ENCODE data around the gene OPCML.

The OPCML gene

DNA sequence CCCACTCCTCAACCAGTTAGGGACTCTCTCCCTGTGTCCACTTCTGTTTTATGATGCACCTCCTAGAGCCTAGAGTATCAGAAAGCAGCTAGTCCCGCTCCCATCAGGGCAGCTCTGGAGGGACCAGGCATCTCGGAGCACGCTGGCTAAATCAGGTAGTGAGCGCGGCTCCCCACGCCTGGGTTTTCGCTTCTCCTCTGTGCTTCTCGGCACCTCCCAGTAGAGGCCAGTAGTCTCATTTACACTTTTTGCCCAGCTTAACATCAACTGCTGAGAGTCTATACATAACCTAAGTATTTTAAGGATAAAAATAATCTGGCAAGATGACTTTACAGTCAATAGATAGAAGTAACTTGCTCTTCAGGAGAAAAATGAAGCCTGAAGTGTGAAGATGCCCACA, 473.8 kb downstream of the OPCML start:
- TF ChIP-seq, protein P1, sequence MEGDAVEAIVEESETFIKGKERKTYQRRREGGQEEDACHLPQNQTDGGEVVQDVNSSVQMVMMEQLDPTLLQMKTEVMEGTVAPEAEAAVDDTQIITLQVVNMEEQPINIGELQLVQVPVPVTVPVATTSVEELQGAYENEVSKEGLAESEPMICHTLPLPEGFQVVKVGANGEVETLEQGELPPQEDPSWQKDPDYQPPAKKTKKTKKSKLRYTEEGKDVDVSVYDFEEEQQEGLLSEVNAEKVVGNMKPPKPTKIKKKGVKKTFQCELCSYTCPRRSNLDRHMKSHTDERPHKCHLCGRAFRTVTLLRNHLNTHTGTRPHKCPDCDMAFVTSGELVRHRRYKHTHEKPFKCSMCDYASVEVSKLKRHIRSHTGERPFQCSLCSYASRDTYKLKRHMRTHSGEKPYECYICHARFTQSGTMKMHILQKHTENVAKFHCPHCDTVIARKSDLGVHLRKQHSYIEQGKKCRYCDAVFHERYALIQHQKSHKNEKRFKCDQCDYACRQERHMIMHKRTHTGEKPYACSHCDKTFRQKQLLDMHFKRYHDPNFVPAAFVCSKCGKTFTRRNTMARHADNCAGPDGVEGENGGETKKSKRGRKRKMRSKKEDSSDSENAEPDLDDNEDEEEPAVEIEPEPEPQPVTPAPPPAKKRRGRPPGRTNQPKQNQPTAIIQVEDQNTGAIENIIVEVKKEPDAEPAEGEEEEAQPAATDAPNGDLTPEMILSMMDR (IDR thresholded peaks at IDR 0.05; ENCODE audit: borderline replicate concordance, insufficient read depth, low read depth, low read length) = no peak
- H3K4me3 ChIP-seq (ENCODE audit: low read depth, low read length) = no peak overlapping the region

DNA sequence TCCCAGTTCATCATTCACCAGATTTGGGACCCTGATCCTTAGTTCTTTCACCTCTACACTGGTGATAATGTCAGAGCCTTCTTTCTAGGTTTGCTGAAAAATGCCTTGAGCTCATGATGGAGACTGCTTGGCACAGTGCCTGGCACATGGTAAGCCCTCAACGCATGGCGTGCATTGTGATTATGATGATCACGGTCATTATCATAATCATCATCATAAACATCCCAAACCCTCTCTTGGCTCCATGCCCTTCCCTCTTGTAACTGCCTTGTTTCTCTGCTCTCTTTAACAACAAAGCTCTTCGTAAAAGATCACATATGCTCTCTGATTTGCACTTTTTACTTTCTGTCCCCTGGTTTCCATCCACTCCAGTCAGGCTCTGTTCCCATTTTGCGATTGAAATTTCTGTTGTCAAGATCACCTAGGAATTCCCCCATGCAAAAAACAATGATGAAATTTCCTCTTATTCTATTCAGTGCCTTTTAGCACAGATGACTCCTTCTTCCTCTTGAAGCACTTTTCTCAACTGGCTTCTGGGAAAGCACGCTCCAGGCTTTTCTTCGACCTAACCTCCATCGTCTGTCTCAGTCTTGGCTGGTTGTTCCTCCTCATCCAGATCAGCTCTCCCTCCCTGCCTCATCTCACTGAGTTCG, 479.1 kb downstream of the OPCML start:
- TF ChIP-seq, protein P1 (IDR thresholded peaks at IDR 0.05; ENCODE audit: borderline replicate concordance, insufficient read depth, low read depth, low read length) = no peak
- no peak overlapping the region for H3K4me3 ChIP-seq (ENCODE audit: low read depth, low read length)

DNA sequence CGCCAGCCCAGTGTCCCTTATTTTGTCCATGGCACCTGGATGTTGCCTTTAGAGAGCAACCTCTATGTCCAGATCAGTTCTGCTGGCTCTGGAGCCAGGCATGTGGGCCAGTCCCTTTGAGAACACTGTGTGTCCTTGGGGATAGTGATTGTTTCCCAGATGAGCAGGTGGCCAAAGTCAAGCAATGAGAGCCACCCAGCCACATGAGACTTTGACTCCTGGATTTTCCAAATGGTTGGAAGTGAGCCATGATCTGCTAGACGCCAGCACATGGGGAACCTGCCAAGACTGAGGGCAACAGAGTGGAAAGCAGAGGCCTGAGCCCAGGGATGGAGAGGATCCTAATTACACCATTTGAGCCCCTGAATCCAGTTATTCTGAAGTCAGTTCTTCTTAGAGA, 479.8 kb downstream of the OPCML start:
- TF ChIP-seq, protein P1 (IDR thresholded peaks at IDR 0.05; ENCODE audit: borderline replicate concordance, insufficient read depth, low read depth, low read length) = no peak
- no peak overlapping the region for H3K4me3 ChIP-seq (ENCODE audit: low read depth, low read length)

DNA sequence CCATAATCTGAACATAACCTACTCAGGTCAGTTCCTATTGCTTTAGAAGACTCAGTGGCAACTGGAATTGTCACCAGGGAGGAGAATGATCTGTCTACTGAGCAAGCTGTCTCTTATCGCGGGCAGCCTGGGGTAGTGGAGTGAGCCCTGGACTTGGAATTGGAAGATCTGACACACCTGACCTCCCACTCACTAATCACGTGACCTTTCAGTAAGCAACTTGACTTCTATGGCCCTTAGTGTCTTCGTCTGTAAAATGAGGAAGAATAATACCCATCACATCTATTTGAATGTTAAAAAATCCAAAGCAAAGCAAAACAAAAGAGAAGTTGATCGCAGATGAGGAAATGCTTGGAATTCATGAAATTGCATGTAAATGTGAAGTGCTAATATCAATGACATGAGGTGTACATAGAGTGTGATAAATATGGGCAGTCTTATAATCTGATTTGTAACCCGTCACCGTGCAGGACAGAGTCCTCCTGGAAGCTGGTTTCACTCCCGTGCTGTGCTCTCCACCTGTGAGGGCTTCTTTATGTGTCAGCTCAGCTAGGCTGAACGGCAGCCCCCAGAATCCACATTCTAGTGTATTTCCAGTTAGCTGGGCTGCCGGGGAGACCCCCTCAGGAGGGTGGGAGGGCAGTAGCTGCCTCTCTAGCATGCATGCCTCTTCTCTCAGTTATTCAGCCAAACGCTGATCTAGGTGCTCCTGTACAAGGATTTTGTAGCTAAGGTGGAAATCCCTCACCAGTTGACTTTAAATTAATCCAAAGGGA, 482.9 kb downstream of the OPCML start:
- TF ChIP-seq, protein P1 (IDR thresholded peaks at IDR 0.05; ENCODE audit: borderline replicate concordance, insufficient read depth, low read depth, low read length) = no peak
- no peak overlapping the region for H3K4me3 ChIP-seq (ENCODE audit: low read depth, low read length)

DNA sequence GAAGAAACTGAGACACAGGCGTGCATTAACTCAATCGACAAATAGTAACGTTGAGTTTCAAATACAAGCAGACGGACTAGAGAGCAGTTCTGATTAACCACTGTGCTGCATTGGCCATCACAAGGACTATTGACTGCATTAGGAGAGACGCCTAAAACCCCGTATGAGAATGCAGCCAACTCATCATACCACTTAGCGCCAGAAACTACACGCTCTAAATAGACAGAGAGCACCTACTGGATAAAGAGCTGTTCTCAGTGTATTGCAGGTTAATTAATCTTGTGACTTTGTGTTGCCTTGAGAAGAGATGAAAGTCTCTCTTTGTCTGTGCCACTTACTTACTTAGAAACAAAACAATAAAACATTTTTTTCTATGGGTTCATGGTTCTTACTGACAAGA, 484.0 kb downstream of the OPCML start:
- no peak overlapping the region for H3K4me3 ChIP-seq (ENCODE audit: low read depth, low read length)
- TF ChIP-seq, protein P1 (IDR thresholded peaks at IDR 0.05; ENCODE audit: borderline replicate concordance, insufficient read depth, low read depth, low read length) = no peak

DNA sequence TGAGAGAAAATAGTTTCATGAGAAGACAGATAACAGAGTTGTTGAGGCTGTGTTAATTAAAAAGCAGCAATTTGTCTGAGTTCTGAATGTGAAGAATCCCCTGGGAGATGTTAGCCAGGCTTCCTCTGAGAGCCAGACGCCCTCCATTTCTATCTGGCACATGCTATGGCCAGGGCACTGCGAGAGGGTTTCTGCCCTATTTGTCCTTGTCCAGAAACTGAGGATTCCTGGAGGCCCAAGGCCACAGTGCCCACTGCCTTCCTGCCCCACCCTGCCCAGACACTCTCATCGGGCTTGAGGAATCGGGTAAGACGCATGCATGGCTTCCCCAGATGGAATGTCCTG, 484.6 kb downstream of the OPCML start:
- no peak overlapping the region for H3K4me3 ChIP-seq (ENCODE audit: low read depth, low read length)
- TF ChIP-seq, protein P1 (IDR thresholded peaks at IDR 0.05; ENCODE audit: borderline replicate concordance, insufficient read depth, low read depth, low read length) = no peak
